Esophagus muscularis mucosa (tissue), 4 donors: ENCODE results near the gene RAD9A. TPM values are rescaled to one million over a fixed set of nuclear protein-coding genes. Genes with fewer than 3 reads are reported as not detected.
A peak's percentile ranks its signal among the peaks of the same experiment; 100 is the strongest.

Experiments
- DNase-seq: peaks from one replicate; pipeline ENCODE4 v3.0.0-alpha.2; 2017; ENCODE audit errors: extremely low spot score
- H3K27ac ChIP-seq, 4 donors: fragments of 200-600 bp; sonication (generic); replicated peaks in 1 of 4; 1 replicate in 3 of 4; 2 replicates in 1 of 4; pipeline ENCODE4 v1.5.1; 2016 to 2019; ENCODE audit warnings: mild to moderate bottlenecking in 1 of 4
- H3K27me3 ChIP-seq, 4 donors: fragments of 200-600 bp; sonication (generic); one replicate each; pipeline versions ENCODE4 v1.5.1 to v1.6.0; 2016 to 2019
- H3K36me3 ChIP-seq, 4 donors: fragments of 200-600 bp; sonication (generic); one replicate each; pipeline ENCODE4 v1.5.1; 2016 to 2019
- H3K4me1 ChIP-seq, 4 donors: fragments of 200-600 bp; sonication (generic); one replicate each; pipeline ENCODE4 v1.5.1; 2016 to 2019
- H3K4me3 ChIP-seq, 4 donors: fragments of 200-600 bp; sonication (generic); 1 replicate in 2 of 4; 2 replicates in 2 of 4; pipeline ENCODE4 v1.5.1; 2016 to 2019; ENCODE audit warnings: mild to moderate bottlenecking in 4 of 4, moderate library complexity in 1 of 4
- H3K9me3 ChIP-seq, 4 donors: fragments of 200-600 bp; sonication (generic); 1 replicate in 3 of 4; 2 replicates in 1 of 4; pipeline ENCODE4 v1.5.1; 2016 to 2019
- CTCF ChIP-seq, 3 experiments: fragments of 200-600 bp in 2 of 3; fragments of 450-650 bp in 1 of 3; sonication (generic) in 2 of 3; IDR thresholded peaks; one replicate each; pipeline ENCODE4 v1.5.1; 2017 to 2019; ENCODE audit warnings: antibody characterized with exemption in 3 of 3, mild to moderate bottlenecking in 2 of 3, moderate library complexity in 1 of 3
- EP300 ChIP-seq: sonication (generic); formaldehyde crosslinking; IDR thresholded peaks from one replicate; pipeline ENCODE4 v1.6.1; 2017; ENCODE audit warnings: antibody characterized with exemption
- POLR2A ChIP-seq: fragments of 450-650 bp; IDR thresholded peaks from one replicate; pipeline ENCODE4 v1.6.1; 2017; ENCODE audit warnings: antibody characterized with exemption, moderate library complexity, mild to moderate bottlenecking, low read depth
- POLR2AphosphoS5 ChIP-seq, 2 donors: sonication (generic); formaldehyde crosslinking; IDR thresholded peaks; one replicate each; pipeline ENCODE4 v1.6.1; 2017; ENCODE audit warnings: antibody characterized with exemption in 2 of 2
- WGBS: methylation state at CpG from one replicate; pipeline ENCODE4 v1.1.5; 2018; 5-methylcytosine and 5-hydroxymethylcytosine counted together
- intact Hi-C: fragments of 100-400 bp; cut with DNase I; formaldehyde crosslinking; loops from one replicate; pipeline ENCODE4 v1.15.1; 2023
- total RNA-seq, 4 donors: library from RNA; depleted of rRNA; stranded (reverse); fragments of >200 nt; gene quantifications; one replicate each; pipeline versions ENCODE4 v1.1.0 to v1.2.1, GENCODE V29; 2016

Gene RAD9A
- total RNA-seq, 4 donors from 2014 or later = 10.7 to 16.7 (median 12.7) TPM

DNA sequence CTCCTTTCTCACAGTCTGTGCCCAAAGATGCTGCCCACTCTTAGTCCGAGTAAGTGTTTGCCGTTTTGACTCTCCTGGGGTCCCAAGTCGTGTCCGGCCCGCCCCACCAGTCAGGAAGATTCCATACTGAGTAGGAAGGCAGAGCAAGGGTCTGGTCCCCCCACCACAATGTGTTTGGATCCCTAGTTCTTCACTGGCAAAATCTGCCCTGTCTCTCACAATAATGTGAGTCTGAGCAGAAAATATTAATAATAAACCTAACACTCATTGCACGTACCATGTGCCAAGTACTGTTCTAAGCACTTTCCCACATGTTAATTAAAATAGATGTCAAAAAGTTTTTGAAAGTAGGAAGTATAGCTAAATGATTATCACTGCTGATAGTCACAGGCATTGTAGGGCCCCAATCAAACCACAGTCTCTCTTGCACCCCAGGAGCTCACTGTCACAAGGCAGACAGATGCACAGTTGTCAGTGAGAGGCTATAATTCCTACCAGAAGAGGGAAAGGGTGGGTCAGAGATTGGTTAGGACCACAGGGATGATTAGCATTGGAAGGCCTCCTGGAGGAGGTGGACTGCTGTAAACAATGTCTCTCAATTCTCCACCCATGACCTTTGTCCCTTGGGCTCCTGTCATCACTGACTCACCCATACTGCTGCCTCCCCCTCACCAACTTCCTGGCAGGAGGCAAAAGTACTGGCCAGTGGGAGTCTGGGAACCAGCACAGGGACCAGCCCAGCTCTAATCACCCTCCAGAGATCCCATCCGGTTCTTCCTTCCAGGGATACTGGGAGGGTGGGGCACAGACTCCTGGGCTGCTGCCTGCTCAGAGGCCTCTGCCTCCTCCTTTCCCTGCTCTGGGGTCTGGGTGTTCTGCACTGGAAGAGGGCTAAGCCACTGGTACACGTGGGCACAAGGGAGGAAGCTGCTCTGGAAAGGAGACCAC is 37.4 kb upstream of the RAD9A start:
- Histone ChIP-seq H3K27me3 (no peaks in the 10 kb centered on the region), H3K4me3 (peak overlapping the region; percentile 72 to 84 (median 78)), H3K4me1 (peaks cover 61 to 82% (median 78%) of the 10 kb centered on the region in 4 donors), H3K36me3 (no peaks in the 10 kb centered on the region), H3K27ac (peak overlapping the region; percentile 96 to 99 (median 98)), H3K9me3 (no peaks in the 10 kb centered on the region)
- no peak for DNase-seq
- TF ChIP-seq EP300 (peak; percentile 73), POLR2A (no peak), CTCF (IDR thresholded peaks at IDR 0.05) (peak in 1 of 3 experiments; percentile 23), POLR2AphosphoS5 (IDR thresholded peaks at IDR 0.05) (peak; percentile 70 to 78)
- intact Hi-C loops = loop anchor here (10.0 kb wide), 1 partner anchor 150 kb away; the partner anchor contains the start of genes CDK2AP2 and PITPNM1
- 13% methylated on average over 6 of the region's 8 CpGs for WGBS

DNA sequence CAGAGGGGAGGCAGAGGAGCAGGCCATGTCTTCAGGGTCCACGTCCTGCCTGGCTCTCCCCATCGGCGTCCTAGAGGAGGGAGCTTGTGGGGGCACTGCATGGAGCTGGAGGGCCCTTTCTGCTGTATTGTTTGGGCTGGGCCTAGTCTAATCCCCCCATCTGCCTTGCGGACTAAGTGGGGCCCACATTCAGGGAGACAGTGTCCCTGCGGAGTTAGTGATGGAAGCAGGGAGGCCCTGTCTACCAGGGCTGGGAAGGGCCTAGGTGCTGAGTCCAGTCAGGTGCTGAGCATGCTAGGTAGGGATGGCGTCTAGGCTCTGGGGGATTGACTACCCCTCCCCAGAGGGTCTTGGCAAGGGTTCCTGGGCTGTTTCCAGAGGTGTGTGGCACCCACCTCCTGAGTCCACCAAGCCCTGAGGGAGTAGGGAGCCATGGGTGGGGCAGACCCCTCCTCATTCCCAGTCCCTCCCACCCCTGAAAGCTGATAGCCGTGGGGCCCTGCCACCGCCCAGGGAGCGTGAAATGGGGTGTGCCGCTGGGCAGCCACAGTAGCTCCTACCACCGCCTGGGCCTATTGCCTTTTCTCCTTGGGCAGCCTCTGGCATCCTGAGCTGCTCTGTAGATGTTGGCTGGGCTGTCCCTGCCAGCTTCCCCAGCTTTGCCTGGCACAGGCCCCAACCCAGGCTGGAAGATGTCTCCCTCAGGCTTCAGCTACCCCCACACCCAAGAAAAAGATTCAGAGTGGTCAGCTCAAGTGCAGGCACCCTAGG is 36.6 kb upstream of the RAD9A start:
- intact Hi-C loops = loop anchor here (10.0 kb wide), 1 partner anchor 150 kb away; the partner anchor contains the start of genes CDK2AP2 and PITPNM1
- Histone ChIP-seq H3K36me3 (no peaks in the 10 kb centered on the region), H3K27me3 (no peaks in the 10 kb centered on the region), H3K4me3 (no peak overlapping the region), H3K27ac (peak overlapping the region; percentile 96 to 99 (median 98)), H3K4me1 (peaks cover 61 to 80% (median 75%) of the 10 kb centered on the region in 4 donors), H3K9me3 (no peaks in the 10 kb centered on the region)
- WGBS = 70% methylated on average over 2 of the region's 11 CpGs
- no peak for TF ChIP-seq EP300
- TF ChIP-seq POLR2AphosphoS5 (IDR thresholded peaks at IDR 0.05) = no peak
- TF ChIP-seq CTCF (IDR thresholded peaks at IDR 0.05) = no peak
- no peak for DNase-seq

- no peaks in the 10 kb centered on the region for H3K9me3 ChIP-seq
- no peak for DNase-seq
- WGBS = 94% methylated on average over 3 of the region's 4 CpGs
- intact Hi-C loops = loop anchor here (2.0 to 10.0 kb wide), 2 partner anchors 27 to 149 kb away; partner anchors contain the start of genes CDK2AP2 and PITPNM1
- no peak for TF ChIP-seq POLR2AphosphoS5 (IDR thresholded peaks at IDR 0.05)
- no peak for TF ChIP-seq POLR2A
- TF ChIP-seq EP300 = no peak
- TF ChIP-seq CTCF (IDR thresholded peaks at IDR 0.05) = no peak
- H3K36me3 ChIP-seq = no peaks in the 10 kb centered on the region
- peaks cover 59 to 74% (median 71%) of the 10 kb centered on the region in 4 donors for H3K4me1 ChIP-seq
- no peak overlapping the region for H3K4me3 ChIP-seq
- H3K27ac ChIP-seq = peak overlapping the region; percentile 96 to 99 (median 98)
- no peaks in the 10 kb centered on the region for H3K27me3 ChIP-seq
Measured at GRCh38 chr11:67355794-67356386, 35.9 kb upstream of the RAD9A start.

DNA sequence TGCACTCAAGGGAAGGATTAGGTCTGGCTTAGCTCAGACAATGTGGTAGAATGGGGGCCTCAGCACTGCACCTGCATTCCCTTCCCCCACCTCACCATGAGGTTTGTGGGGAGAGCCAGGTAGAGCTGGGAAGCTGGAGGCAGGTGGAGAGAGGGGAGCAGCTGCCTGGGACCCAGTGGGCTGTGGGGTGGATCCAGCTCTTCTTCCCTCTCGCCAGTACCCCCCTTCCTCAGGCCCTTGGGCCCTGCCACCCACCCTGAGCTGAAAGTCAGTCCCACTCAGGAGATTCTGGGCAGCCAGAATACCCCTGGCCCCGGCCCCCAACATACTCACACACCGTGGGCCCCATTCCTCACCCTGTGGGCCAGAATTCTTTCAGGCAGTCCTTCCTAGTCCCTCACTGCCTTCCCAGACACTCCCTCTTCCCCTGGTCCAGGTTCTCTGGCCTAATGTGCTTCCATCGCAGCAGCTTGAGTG is 35.4 kb upstream of the RAD9A start:
- DNase-seq = no peak
- no peaks in the 10 kb centered on the region for H3K9me3 ChIP-seq
- no peak for TF ChIP-seq POLR2AphosphoS5 (IDR thresholded peaks at IDR 0.05)
- TF ChIP-seq EP300 = no peak
- TF ChIP-seq POLR2A = no peak
- TF ChIP-seq CTCF (IDR thresholded peaks at IDR 0.05) = no peak
- H3K4me1 ChIP-seq = peaks cover 55 to 69% (median 66%) of the 10 kb centered on the region in 4 donors
- H3K36me3 ChIP-seq = no peaks in the 10 kb centered on the region
- peak overlapping the region; percentile 96 to 99 (median 98) for H3K27ac ChIP-seq
- H3K27me3 ChIP-seq = no peaks in the 10 kb centered on the region
- WGBS = 37% methylated on average over 4 of the region's 4 CpGs
- intact Hi-C loops = loop anchor here (2.0 to 10.0 kb wide), 2 partner anchors 26 to 148 kb away; partner anchors contain the start of genes CDK2AP2 and PITPNM1
- H3K4me3 ChIP-seq = no peak overlapping the region
